ENCODE results near the gene GMCL2.
A peak's percentile ranks its signal among the peaks of the same experiment; 100 is the strongest.

The GMCL2 gene

GRCh38 chr5:178187014-178187413 is at the start of gene GMCL2:
Gene GMCL2 (minus strand): TSS chr5:178187371. CDS start chr5:178187299, 72 bp downstream.
- Histone ChIP-seq H3K4me2 (no peak within 1 kb of the TSS), H3K9ac (no peak within 1 kb of the TSS), H4K20me1 (no peaks in the 10 kb centered on the region), H3K4me3 (no peak within 1 kb of the TSS), H3K4me1 (peaks cover 5 to 15% (median 7%) of the 10 kb centered on the region in 10 experiments; a peak in 19 of 20 replicates), H3K36me3 (no peaks in the 10 kb centered on the region), H3K9me3 (replicated peaks in 1 of 11) (no peaks in the 10 kb centered on the region), H3K27me3 (no peaks in the 10 kb centered on the region), H3K27ac (no peak within 1 kb of the TSS)
- no peak for TF ChIP-seq Cebpa-rat (IDR thresholded peaks at IDR 0.05)

GRCh38 chr5:178236679-178237078 is 49.5 kb upstream of the GMCL2 start:
- no peak for TF ChIP-seq Cebpa-rat (IDR thresholded peaks at IDR 0.05)
- no peaks in the 10 kb centered on the region for H3K27me3 ChIP-seq

GRCh38 chr5:178236126-178236525 is 49.0 kb upstream of the GMCL2 start:
- H4K20me1 ChIP-seq: peaks cover 0 to 20% (median 9%) of the 10 kb centered on the region in 11 experiments; a peak in 19 of 22 replicates
- H3K27me3 ChIP-seq: no peaks in the 10 kb centered on the region
- no peak for TF ChIP-seq Cebpa-rat (IDR thresholded peaks at IDR 0.05)
- peaks cover 2 to 6% (median 4%) of the 10 kb centered on the region in 11 experiments; a peak in 16 of 22 replicates for H3K36me3 ChIP-seq
- H3K4me2 ChIP-seq: peak overlapping the region; percentile 90 to 100 (median 98); a peak in 21 of 22 replicates
- no peaks in the 10 kb centered on the region for H3K9me3 ChIP-seq (replicated peaks in 1 of 11)
- H3K9ac ChIP-seq: 0 out of 22 replicates have a peak overlapping the region, but pooled peaks of 1 of the 11 experiments have one; percentile 29
- no peak overlapping the region for H3K4me3 ChIP-seq
- peak overlapping the region in 2 of 11 experiments; percentile 81 to 86; a peak in 3 of 22 replicates for H3K27ac ChIP-seq
- H3K4me1 ChIP-seq: peaks cover 86 to 91% (median 87%) of the 10 kb centered on the region in 10 experiments

More at GRCh38 chr5:178236679-178237078, 49.5 kb upstream of the GMCL2 start:
- H3K9me3 ChIP-seq (replicated peaks in 1 of 11): no peaks in the 10 kb centered on the region
- H3K9ac ChIP-seq: peak overlapping the region in 4 of 11 experiments; percentile 11 to 54 (median 27); a peak in 5 of 22 replicates
- no peak overlapping the region; a peak in 1 of 20 replicates for H3K4me3 ChIP-seq
- peaks cover 0 to 14% (median 4%) of the 10 kb centered on the region in 11 experiments; a peak in 14 of 22 replicates for H4K20me1 ChIP-seq
- peaks cover 86 to 91% (median 87%) of the 10 kb centered on the region in 10 experiments for H3K4me1 ChIP-seq
- peaks cover 0 to under 1% (median 0%) of the 10 kb centered on the region in 11 experiments; a peak in 2 of 22 replicates for H3K36me3 ChIP-seq
- H3K4me2 ChIP-seq: peak overlapping the region; percentile 90 to 100 (median 98)
- H3K27ac ChIP-seq: peak overlapping the region in 4 of 11 experiments; percentile 79 to 94 (median 84); a peak in 6 of 22 replicates

- no peak for TF ChIP-seq Cebpa-rat (IDR thresholded peaks at IDR 0.05)
- H3K36me3 ChIP-seq: peaks cover 7 to 11% (median 9%) of the 10 kb centered on the region in 11 experiments; a peak in 17 of 22 replicates
- H3K4me1 ChIP-seq: peaks cover 86 to 91% (median 87%) of the 10 kb centered on the region in 10 experiments
- no peak overlapping the region; a peak in 1 of 22 replicates for H3K27ac ChIP-seq
- H3K4me3 ChIP-seq: no peak overlapping the region
- H3K9ac ChIP-seq: no peak overlapping the region
- peak overlapping the region; percentile 44 to 100 (median 97); a peak in 18 of 22 replicates for H3K4me2 ChIP-seq
- H4K20me1 ChIP-seq: peaks cover 1 to 21% (median 15%) of the 10 kb centered on the region in 11 experiments; a peak in 19 of 22 replicates
- no peaks in the 10 kb centered on the region for H3K27me3 ChIP-seq
- no peaks in the 10 kb centered on the region for H3K9me3 ChIP-seq (replicated peaks in 1 of 11)
Observed at GRCh38 chr5:178235588-178235974, 48.4 kb upstream of the GMCL2 start.

GRCh38 chr5:178234750-178235587 is 47.8 kb upstream of the GMCL2 start:
- Histone ChIP-seq H3K36me3 (peaks cover 13 to 17% (median 15%) of the 10 kb centered on the region in 11 experiments), H3K27me3 (no peaks in the 10 kb centered on the region), H3K4me2 (peak overlapping the region; percentile 44 to 100 (median 97)), H4K20me1 (peaks cover 7 to 22% (median 21%) of the 10 kb centered on the region in 11 experiments; a peak in 20 of 22 replicates), H3K4me3 (no peak overlapping the region), H3K27ac (peak overlapping the region in 8 of 11 experiments; percentile 2 to 46 (median 22); a peak in 7 of 22 replicates), H3K9me3 (replicated peaks in 1 of 11) (no peaks in the 10 kb centered on the region), H3K9ac (peak overlapping the region in 6 of 11 experiments; percentile 1 to 46 (median 33); a peak in 6 of 22 replicates), H3K4me1 (peaks cover 86 to 91% (median 87%) of the 10 kb centered on the region in 10 experiments)
- TF ChIP-seq Cebpa-rat (IDR thresholded peaks at IDR 0.05): no peak

GRCh38 chr5:178234121-178234749 is 47.1 kb upstream of the GMCL2 start:
- Histone ChIP-seq H3K27me3 (no peaks in the 10 kb centered on the region), H4K20me1 (peaks cover 10 to 29% (median 28%) of the 10 kb centered on the region in 11 experiments; a peak in 20 of 22 replicates), H3K27ac (peak overlapping the region in 2 of 11 experiments; percentile 2 to 46; a peak in 7 of 22 replicates), H3K9me3 (replicated peaks in 1 of 11) (no peaks in the 10 kb centered on the region), H3K4me3 (no peak overlapping the region), H3K36me3 (peaks cover 20 to 25% (median 23%) of the 10 kb centered on the region in 11 experiments), H3K9ac (peak overlapping the region in 3 of 11 experiments; percentile 19 to 43 (median 39); a peak in 3 of 22 replicates), H3K4me2 (peak overlapping the region; percentile 44 to 100 (median 95)), H3K4me1 (peaks cover 80 to 93% (median 88%) of the 10 kb centered on the region in 10 experiments)
- no peak for TF ChIP-seq Cebpa-rat (IDR thresholded peaks at IDR 0.05)

GRCh38 chr5:178232920-178233429 is 45.8 kb upstream of the GMCL2 start:
- Histone ChIP-seq H3K4me3 (peak overlapping the region; percentile 86 to 96 (median 90)), H3K36me3 (peaks cover 33 to 37% (median 35%) of the 10 kb centered on the region in 11 experiments), H3K4me1 (peaks cover 67 to 93% (median 76%) of the 10 kb centered on the region in 10 experiments), H4K20me1 (peaks cover 20 to 42% (median 41%) of the 10 kb centered on the region in 11 experiments; a peak in 21 of 22 replicates), H3K4me2 (peak overlapping the region; percentile 83 to 100 (median 98)), H3K27ac (peak overlapping the region; percentile 88 to 96 (median 93)), H3K9me3 (replicated peaks in 1 of 11) (no peaks in the 10 kb centered on the region), H3K9ac (peak overlapping the region; percentile 89 to 96 (median 92)), H3K27me3 (no peaks in the 10 kb centered on the region)
- no peak for TF ChIP-seq Cebpa-rat (IDR thresholded peaks at IDR 0.05)

All from BLaER1 treated with 17β-estradiol and CSF1 and Interleukin-3, amounts not matched to agents 10 nM and 100 nM (cell line).